Parathyroid adenoma (tissue), 2 donors: ENCODE measurements around the gene INPP4A.

Experiments used
- H2AFZ ChIP-seq: fragments of 300-600 bp; sonication (generic); one replicate; pipeline ENCODE4 v1.7.0; 2017; ENCODE audit warnings: antibody characterized with exemption, mild to moderate bottlenecking
- H3K27ac ChIP-seq: fragments of 300-600 bp; sonication (generic); one replicate; pipeline ENCODE4 v1.7.0; 2017
- H3K27me3 ChIP-seq: fragments of 300-600 bp; sonication (generic); one replicate; pipeline ENCODE4 v1.7.0; 2017; ENCODE audit warnings: low read length; ENCODE audit not compliant: control insufficient read depth, insufficient read depth
- H3K36me3 ChIP-seq: fragments of 300-600 bp; sonication (generic); one replicate; pipeline ENCODE4 v1.7.0; 2017; ENCODE audit warnings: low read length; ENCODE audit not compliant: control insufficient read depth, insufficient read depth
- H3K4me1 ChIP-seq: fragments of 300-600 bp; sonication (generic); one replicate; pipeline ENCODE4 v1.7.0; 2017; ENCODE audit warnings: control low read depth
- H3K4me2 ChIP-seq: fragments of 300-600 bp; sonication (generic); one replicate; pipeline ENCODE4 v1.7.0; 2017; ENCODE audit warnings: low read length
- H3K4me3 ChIP-seq: fragments of 300-600 bp; sonication (generic); one replicate; pipeline ENCODE4 v1.7.0; 2017; ENCODE audit warnings: low read depth, low read length
- H3K79me2 ChIP-seq: fragments of 300-600 bp; sonication (generic); one replicate; pipeline ENCODE4 v1.7.0; 2017; ENCODE audit warnings: control low read depth
- H3K9ac ChIP-seq: fragments of 300-600 bp; sonication (generic); one replicate; pipeline ENCODE4 v1.7.0; 2017; ENCODE audit warnings: mild to moderate bottlenecking
- H3K9me3 ChIP-seq: fragments of 300-600 bp; sonication (generic); one replicate; pipeline ENCODE4 v1.7.0; 2017; ENCODE audit warnings: low read length; ENCODE audit not compliant: control insufficient read depth
- CTCF ChIP-seq: fragments of 300-600 bp; sonication (generic); IDR thresholded peaks from one replicate; pipeline ENCODE4 v1.7.0; 2017; ENCODE audit warnings: antibody characterized with exemption, mild to moderate bottlenecking
- donor health status: primary hyperparathyroidism.

The INPP4A gene

GRCh38 chr2:98617149-98617548 is 172.5 kb downstream of the INPP4A start:
- no peaks in the 10 kb centered on the region for H3K36me3 ChIP-seq

GRCh38 chr2:98623657-98624056 is 179.0 kb downstream of the INPP4A start:
- H3K27ac ChIP-seq, result no peak overlapping the region
- H3K79me2 ChIP-seq, result no peaks in the 10 kb centered on the region
- H3K9me3 ChIP-seq, result no peaks in the 10 kb centered on the region

More at GRCh38 chr2:98617149-98617548, 172.5 kb downstream of the INPP4A start:
- H3K4me2 ChIP-seq, result no peak overlapping the region
- no peak for TF ChIP-seq CTCF
- no peaks in the 10 kb centered on the region for H3K27me3 ChIP-seq
- peaks cover 8% of the 10 kb centered on the region for H3K79me2 ChIP-seq
- no peak overlapping the region for H3K9ac ChIP-seq
- H2AFZ ChIP-seq, result no peak overlapping the region
- no peaks in the 10 kb centered on the region for H3K9me3 ChIP-seq
- H3K27ac ChIP-seq, result no peak overlapping the region
- no peak overlapping the region for H3K4me3 ChIP-seq
- no peaks in the 10 kb centered on the region for H3K4me1 ChIP-seq

GRCh38 chr2:98632351-98632750 is 187.7 kb downstream of the INPP4A start:
- H3K9me3 ChIP-seq, result no peaks in the 10 kb centered on the region
- H3K36me3 ChIP-seq, result no peaks in the 10 kb centered on the region

More at GRCh38 chr2:98623657-98624056, 179.0 kb downstream of the INPP4A start:
- no peaks in the 10 kb centered on the region for H3K36me3 ChIP-seq
- H3K27me3 ChIP-seq, result no peaks in the 10 kb centered on the region
- H3K4me2 ChIP-seq, result no peak overlapping the region
- TF ChIP-seq CTCF, result no peak
- H2AFZ ChIP-seq, result no peak overlapping the region
- H3K4me1 ChIP-seq, result no peaks in the 10 kb centered on the region
- H3K9ac ChIP-seq, result no peak overlapping the region
- H3K4me3 ChIP-seq, result no peak overlapping the region

GRCh38 chr2:98634406-98635092 is 189.9 kb downstream of the INPP4A start:
- H3K79me2 ChIP-seq, result peaks cover 4% of the 10 kb centered on the region

More at GRCh38 chr2:98632351-98632750, 187.7 kb downstream of the INPP4A start:
- H3K27me3 ChIP-seq, result no peaks in the 10 kb centered on the region
- H3K4me2 ChIP-seq, result no peak overlapping the region
- H3K9ac ChIP-seq, result no peak overlapping the region
- H3K4me1 ChIP-seq, result no peaks in the 10 kb centered on the region
- no peak overlapping the region for H2AFZ ChIP-seq
- H3K27ac ChIP-seq, result no peak overlapping the region
- H3K4me3 ChIP-seq, result no peak overlapping the region
- peaks cover 4% of the 10 kb centered on the region for H3K79me2 ChIP-seq
- no peak for TF ChIP-seq CTCF

More at GRCh38 chr2:98634406-98635092, 189.9 kb downstream of the INPP4A start:
- Histone ChIP-seq H3K9ac (no peak overlapping the region), H3K27ac (no peak overlapping the region), H3K36me3 (no peaks in the 10 kb centered on the region), H3K4me2 (no peak overlapping the region), H2AFZ (no peak overlapping the region), H3K4me3 (no peak overlapping the region), H3K9me3 (no peaks in the 10 kb centered on the region), H3K4me1 (no peaks in the 10 kb centered on the region), H3K27me3 (no peaks in the 10 kb centered on the region)
- no peak for TF ChIP-seq CTCF
